Measurements from ENCODE around the gene TNNT3.

DNA sequence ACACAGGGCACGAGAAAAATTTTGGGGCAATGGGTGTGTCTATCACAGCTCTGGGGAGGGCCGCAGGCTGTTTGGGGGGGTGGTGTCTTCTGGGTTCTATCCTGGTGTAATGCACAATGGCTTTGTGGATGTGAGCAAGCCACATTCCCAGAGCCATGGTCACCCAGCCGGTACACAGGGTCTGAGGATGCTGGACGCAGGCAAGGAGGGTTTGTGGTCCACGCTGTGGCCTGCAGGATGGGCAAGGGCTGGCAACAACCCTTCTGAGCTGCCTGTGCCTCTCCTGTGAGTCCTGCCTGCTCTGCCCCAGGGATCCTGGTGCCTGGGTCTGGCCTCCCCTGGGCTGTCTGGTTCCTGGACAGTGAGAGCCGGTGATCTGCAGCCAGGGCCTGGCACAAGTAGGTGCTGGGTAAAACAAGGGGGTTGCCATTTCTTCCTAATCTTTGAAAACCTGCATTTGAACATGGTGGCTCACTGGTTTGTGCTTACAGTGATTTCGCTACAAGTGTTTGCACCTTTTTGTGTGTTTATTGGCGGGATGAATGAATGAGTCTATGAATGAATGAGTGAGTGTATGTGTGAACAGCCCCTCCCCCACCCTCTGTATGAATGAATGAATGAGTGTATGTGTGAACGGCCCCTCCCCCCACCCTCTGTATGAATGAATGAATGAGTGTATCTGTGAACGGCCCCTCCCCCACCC is 23.2 kb downstream of the TNNT3 start:
- TF ChIP-seq POLR2A (IDR thresholded peaks at IDR 0.05; ENCODE audit: low read length) (no peak), GATA1 (IDR thresholded peaks at IDR 0.05; ENCODE audit: low read depth, low read length) (no peak)
